ENCODE data around the gene TMA7.
"Not testable (repeated sequence)": the region's sequence is repeated elsewhere in the genome, so short reads cannot be mapped to it uniquely, and the experiment has no call there.

TMA7 gene

GRCh38 chr3:48460517-48460902 is 20.5 kb downstream of the TMA7 start:
- no peak overlapping the region for H3K27ac ChIP-seq
- no peak for TF ChIP-seq ZFX (IDR thresholded peaks at IDR 0.05)

GRCh38 chr3:48461767-48462166 is 21.7 kb downstream of the TMA7 start:
- H3K27ac ChIP-seq, result not testable (repeated sequence)

GRCh38 chr3:48463703-48464102 is 23.6 kb downstream of the TMA7 start:
- TF ChIP-seq CTCF (conservative IDR thresholded peaks at IDR 0.05) (no peak), ZFX (IDR thresholded peaks at IDR 0.05) (no peak)
- peak overlapping the region; percentile 99; the same call in 1 of the 2 replicates for H3K27ac ChIP-seq

GRCh38 chr3:48464713-48465221 is 24.7 kb downstream of the TMA7 start:
- peak overlapping the region; percentile 99 for H3K27ac ChIP-seq
- no peak for TF ChIP-seq ZFX (IDR thresholded peaks at IDR 0.05)
- TF ChIP-seq CTCF (conservative IDR thresholded peaks at IDR 0.05), result no peak

- H3K27ac ChIP-seq, result peak overlapping the region; percentile 99
- no peak for TF ChIP-seq ZFX (IDR thresholded peaks at IDR 0.05)
- TF ChIP-seq CTCF (conservative IDR thresholded peaks at IDR 0.05), result no peak
Measured at GRCh38 chr3:48465237-48465530, 25.1 kb downstream of the TMA7 start.

GRCh38 chr3:48465531-48466378 is 25.7 kb downstream of the TMA7 start:
- H3K27ac ChIP-seq, result peak overlapping the region; percentile 99
- TF ChIP-seq ZFX (IDR thresholded peaks at IDR 0.05), result 0 out of 2 replicates have a peak, but pooled peaks have one; percentile 29
- TF ChIP-seq CTCF (conservative IDR thresholded peaks at IDR 0.05), result peak; percentile 81

- peak overlapping the region; percentile 99 for H3K27ac ChIP-seq
- TF ChIP-seq ZFX (IDR thresholded peaks at IDR 0.05) (no peak; the same call in 1 of the 2 replicates), CTCF (conservative IDR thresholded peaks at IDR 0.05) (no peak)
Measured at GRCh38 chr3:48466386-48467109, 26.5 kb downstream of the TMA7 start.

GRCh38 chr3:48467110-48467454 is 27.0 kb downstream of the TMA7 start:
- TF ChIP-seq ZFX (IDR thresholded peaks at IDR 0.05) (no peak), CTCF (conservative IDR thresholded peaks at IDR 0.05) (no peak)
- peak overlapping the region; percentile 99 for H3K27ac ChIP-seq

Data from C4-2B (cell line).